ACC112 (cell line): ENCODE results near the gene CYP2W1.

ENCODE experiments used
- H2AFZ ChIP-seq: fragments of 200-600 bp; sonication (generic); one replicate; pipeline ENCODE4 v1.6.0; 2017; ENCODE audit warnings: antibody characterized with exemption, low read length; ENCODE audit not compliant: unreplicated experiment
- H3K27ac ChIP-seq: fragments of 200-600 bp; sonication (generic); 2 replicates; pipeline ENCODE4 v1.5.1; 2014; ENCODE audit warnings: low read depth, mild to moderate bottlenecking, antibody characterized with exemption, low read length, moderate library complexity
- H3K27me3 ChIP-seq: fragments of 200-600 bp; sonication (generic); 2 replicates; pipeline ENCODE4 v1.6.1; 2014; ENCODE audit warnings: mild to moderate bottlenecking, antibody characterized with exemption, low read length, moderate library complexity, mixed read lengths; ENCODE audit not compliant: insufficient read depth
- H3K36me3 ChIP-seq: fragments of 200-600 bp; sonication (generic); 2 replicates; pipeline ENCODE4 v1.6.1; 2016; ENCODE audit warnings: mild to moderate bottlenecking, antibody characterized with exemption, low read length, moderate library complexity, mixed read lengths; ENCODE audit not compliant: insufficient read depth
- H3K4me1 ChIP-seq: fragments of 200-600 bp; sonication (generic); one replicate; pipeline ENCODE4 v1.6.1; 2016; ENCODE audit warnings: low read length, mixed read lengths; ENCODE audit not compliant: insufficient read depth, unreplicated experiment, control insufficient read depth
- H3K4me3 ChIP-seq: fragments of 200-600 bp; sonication (generic); 2 replicates; pipeline ENCODE4 v1.5.1; 2014; ENCODE audit warnings: mild to moderate bottlenecking, low read depth, low read length
- H3K79me2 ChIP-seq: fragments of 200-600 bp; sonication (generic); one replicate; pipeline ENCODE4 v1.6.0; 2016; ENCODE audit warnings: low read length; ENCODE audit not compliant: control insufficient read depth, unreplicated experiment, insufficient read depth

CYP2W1 gene

DNA sequence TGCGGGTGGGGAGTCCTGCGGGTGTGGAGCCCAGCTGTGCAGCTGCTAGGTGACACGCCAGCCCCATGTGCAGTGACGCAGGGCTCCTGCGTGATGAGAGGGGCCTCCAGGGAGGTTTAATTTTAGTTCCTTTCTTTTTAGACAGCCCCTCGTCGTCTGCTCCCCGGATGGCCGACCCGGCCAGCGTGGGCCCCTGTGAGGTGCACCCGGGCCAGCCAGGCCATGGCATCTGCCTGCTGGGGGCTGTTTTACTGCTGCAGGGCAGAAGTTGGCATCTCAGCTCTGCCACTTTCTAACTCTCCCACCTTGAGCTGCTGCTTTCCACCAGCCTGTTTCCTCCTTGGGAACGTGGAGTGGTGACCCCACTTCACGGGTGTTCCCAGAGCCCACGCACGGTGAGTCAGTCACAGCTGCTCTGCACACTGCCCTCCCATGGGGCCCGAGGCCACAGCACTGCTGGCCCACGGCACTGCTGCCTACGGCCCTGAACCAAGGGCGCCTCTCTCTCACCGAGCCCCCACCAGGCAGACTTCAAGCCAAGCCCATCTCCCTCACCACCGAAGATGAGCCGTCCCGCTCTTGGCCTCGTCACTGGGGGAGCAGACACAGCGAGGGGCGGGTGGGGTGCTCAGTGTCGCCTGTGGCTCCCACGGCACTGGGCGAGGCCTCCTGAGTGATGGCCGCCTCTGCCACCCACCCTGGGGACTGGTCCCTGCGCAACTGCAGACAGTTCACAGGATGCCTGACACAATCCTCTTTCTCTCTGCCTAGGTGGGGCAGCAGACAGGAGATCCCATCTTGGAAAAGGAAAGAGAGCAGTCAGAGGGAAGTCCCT is 21.3 kb downstream of the CYP2W1 start:
- Histone ChIP-seq H3K27me3 (no peaks in the 10 kb centered on the region), H3K4me1 (no peaks in the 10 kb centered on the region), H3K27ac (no peak overlapping the region), H3K4me3 (no peak overlapping the region), H2AFZ (no peak overlapping the region), H3K79me2 (no peaks in the 10 kb centered on the region), H3K36me3 (no peaks in the 10 kb centered on the region)

DNA sequence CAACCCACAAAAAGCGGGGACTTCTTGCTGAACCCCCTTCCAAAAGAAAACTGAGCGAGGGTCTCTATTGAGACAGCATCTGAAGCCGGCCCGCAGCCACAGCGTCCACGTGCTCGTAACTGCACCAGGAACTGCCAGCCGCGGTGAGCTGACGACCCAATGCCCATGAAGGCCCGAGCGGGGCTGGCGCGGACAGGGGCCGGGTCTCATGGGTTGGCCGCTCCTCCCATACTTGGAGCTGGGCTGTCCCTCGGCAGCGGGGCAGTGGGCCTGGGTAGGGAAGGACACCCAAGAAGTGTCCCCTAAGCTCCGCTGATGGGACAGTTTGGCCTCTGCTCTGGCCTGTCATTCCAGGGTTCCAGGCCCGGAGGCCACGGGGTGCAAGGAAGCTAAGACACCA is 22.3 kb downstream of the CYP2W1 start:
- H3K27ac ChIP-seq, result no peak overlapping the region
- H3K4me1 ChIP-seq, result no peaks in the 10 kb centered on the region
- no peak overlapping the region for H2AFZ ChIP-seq
- no peaks in the 10 kb centered on the region for H3K79me2 ChIP-seq
- H3K36me3 ChIP-seq, result no peaks in the 10 kb centered on the region
- no peaks in the 10 kb centered on the region for H3K27me3 ChIP-seq
- H3K4me3 ChIP-seq, result no peak overlapping the region

DNA sequence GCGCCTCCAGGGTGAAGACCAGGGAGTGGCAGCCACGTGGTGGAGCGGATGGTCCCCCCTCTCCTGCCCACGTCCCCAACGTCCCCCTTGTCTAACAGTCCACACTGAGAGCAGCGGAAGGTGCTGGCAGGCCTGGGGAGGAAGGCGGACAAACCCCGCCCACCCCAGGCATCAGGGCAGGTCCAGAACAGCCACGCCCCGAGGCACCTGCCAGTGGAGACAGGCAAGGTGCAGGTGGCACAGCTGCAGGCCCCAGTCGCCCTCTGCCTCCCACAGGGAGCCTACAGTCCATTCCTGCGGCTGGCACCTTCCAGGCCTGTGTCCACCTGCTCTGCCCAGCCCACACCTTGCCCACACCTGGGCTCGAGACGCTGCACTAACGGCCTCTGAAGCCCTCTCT is 24.9 kb downstream of the CYP2W1 start:
- Histone ChIP-seq H3K27ac (no peak overlapping the region), H3K27me3 (no peaks in the 10 kb centered on the region), H3K4me1 (no peaks in the 10 kb centered on the region), H3K4me3 (no peak overlapping the region), H3K79me2 (peaks cover 3% of the 10 kb centered on the region), H2AFZ (no peak overlapping the region), H3K36me3 (no peaks in the 10 kb centered on the region)

DNA sequence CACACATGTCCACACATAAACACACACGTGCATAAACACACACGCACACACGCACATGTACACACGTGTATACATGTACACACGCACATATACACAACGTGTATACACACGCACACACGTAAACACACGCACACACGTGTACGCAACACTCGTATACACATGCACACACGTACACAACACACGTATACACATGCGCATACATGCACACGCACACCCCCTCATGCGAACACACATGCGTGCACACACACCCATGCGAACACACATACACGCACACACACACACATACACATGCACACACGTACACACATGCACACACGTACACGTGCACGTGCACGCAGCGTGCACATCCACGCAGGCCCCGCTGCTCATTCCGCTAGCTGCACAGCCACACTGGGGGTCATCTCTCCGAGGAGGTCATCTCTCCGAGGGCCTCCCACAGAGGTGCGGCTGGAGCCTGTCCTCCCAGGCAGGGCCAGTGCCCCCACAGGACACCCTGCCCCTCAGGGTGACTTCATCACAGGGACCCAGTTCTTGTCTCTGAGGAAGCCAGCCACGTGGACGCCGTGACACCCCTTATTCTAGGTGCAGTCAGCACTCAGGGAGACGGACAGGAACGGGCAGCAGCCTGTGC is 25.9 kb downstream of the CYP2W1 start:
- no peak overlapping the region for H3K4me3 ChIP-seq
- H2AFZ ChIP-seq, result no peak overlapping the region
- no peaks in the 10 kb centered on the region for H3K4me1 ChIP-seq
- no peak overlapping the region for H3K27ac ChIP-seq
- H3K27me3 ChIP-seq, result no peaks in the 10 kb centered on the region
- H3K36me3 ChIP-seq, result no peaks in the 10 kb centered on the region
- peaks cover 3% of the 10 kb centered on the region for H3K79me2 ChIP-seq

DNA sequence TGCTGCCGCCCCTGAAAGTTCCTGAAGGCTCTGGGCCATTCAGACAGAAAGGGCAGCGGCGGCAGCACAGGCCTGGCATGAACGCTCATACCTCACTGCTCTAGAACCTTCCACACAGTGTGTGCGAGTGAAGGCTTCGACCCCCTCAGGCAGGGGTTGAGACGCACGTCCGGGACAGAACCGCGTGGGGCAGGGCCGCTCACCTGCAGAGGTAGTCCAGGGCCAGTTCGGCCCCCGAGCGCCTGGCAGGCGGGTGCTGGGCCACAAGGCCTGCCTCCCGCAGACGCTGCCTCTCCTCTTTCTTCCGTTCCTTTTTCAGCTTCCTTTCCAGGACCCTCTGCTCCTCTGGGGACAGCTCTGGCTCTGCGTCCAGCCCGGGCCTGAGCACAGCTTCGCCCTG is 26.8 kb downstream of the CYP2W1 start:
- Histone ChIP-seq H3K4me1 (no peaks in the 10 kb centered on the region), H3K27ac (no peak overlapping the region), H3K36me3 (no peaks in the 10 kb centered on the region), H2AFZ (no peak overlapping the region), H3K4me3 (no peak overlapping the region), H3K79me2 (peaks cover 3% of the 10 kb centered on the region), H3K27me3 (no peaks in the 10 kb centered on the region)

DNA sequence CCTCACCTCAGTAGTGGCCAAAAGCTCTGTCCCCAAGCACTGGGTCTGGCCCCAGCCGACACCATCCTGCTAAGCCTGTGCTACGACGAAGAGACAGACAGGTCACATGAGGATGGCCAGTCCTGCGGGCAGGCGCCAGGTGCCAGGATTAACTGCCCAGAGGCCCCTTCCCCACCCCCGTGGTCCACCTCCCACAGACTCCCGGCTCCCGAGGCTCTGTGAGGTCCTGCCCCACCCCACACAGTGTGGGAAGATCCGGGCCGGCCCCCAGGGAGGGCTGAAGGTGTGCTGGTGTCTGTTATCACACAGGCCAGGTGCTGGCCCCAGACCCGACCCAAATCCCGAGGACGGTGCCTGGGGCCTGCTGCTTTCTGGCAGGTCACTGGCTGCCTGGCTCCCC is 27.2 kb downstream of the CYP2W1 start:
- Histone ChIP-seq H3K36me3 (no peaks in the 10 kb centered on the region), H3K79me2 (peaks cover 3% of the 10 kb centered on the region), H2AFZ (no peak overlapping the region), H3K4me1 (no peaks in the 10 kb centered on the region), H3K4me3 (no peak overlapping the region), H3K27me3 (no peaks in the 10 kb centered on the region), H3K27ac (no peak overlapping the region)

DNA sequence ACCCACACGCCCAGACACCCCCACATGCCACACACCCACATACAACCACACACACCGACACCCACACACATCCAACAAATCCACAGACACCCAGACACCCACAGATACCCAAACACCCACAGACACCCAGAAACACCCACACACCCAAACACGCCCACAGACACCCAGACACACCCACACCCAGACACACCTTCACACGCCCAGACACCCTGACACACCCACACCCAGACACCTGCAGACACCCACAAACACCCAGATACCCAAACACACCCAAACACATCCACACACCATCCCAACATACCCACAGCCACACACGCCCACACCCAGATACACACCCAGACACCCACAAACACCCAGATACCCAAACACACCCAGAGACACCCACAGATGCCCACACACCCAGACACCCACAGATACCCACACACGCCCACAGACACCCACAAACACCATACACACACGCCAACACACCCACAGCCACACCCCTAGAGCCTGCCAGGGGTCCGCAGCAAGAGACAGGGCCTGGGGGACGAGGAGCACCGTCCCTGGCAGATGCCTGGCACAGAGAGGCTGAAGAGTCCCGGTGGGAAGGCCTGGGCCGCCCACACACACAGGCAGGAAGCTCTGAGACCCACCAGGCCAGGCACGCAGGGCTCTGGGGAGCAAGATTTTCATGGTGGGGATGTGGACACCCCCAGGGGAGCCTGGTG is 28.5 kb downstream of the CYP2W1 start:
- Histone ChIP-seq H3K36me3 (no peaks in the 10 kb centered on the region), H3K79me2 (peaks cover 3% of the 10 kb centered on the region), H3K4me3 (no peak overlapping the region), H3K27ac (no peak overlapping the region), H3K27me3 (no peaks in the 10 kb centered on the region), H2AFZ (no peak overlapping the region), H3K4me1 (no peaks in the 10 kb centered on the region)

DNA sequence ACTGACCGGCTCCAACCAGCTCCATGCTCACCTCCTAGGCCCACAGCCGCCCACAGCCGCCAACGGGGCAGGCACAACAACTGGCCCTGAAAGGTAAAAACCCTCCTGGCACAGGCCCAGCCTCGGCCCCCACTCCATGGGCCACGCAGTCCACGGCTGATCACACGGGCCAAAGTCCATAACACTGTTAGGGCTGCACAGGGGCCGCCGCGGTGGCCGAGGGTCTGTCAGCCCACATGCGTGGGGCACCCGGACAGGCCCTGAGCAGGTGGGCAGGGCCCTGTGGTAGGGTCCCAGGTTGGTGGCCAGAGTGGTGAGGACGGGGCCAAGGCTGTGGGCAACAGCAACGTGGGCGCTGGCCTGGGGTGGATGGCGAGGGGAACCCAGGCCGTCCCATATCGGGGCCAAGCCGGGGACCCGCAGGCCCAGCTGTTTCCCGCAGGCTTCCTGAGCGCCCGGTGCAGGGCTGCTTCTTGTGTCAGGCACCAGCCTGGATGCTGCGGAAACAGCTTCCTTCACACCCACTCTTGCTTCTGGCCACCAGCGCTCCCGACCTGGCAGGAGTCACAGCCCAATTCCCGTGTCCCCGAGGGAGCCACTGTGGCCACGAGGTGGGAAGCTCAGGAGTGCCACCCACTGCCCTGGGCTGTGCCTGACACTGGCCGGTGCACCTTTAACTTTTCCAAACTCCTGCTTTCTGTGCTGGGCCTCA is 29.2 kb downstream of the CYP2W1 start:
- Histone ChIP-seq H3K79me2 (peaks cover 3% of the 10 kb centered on the region), H3K27ac (no peak overlapping the region), H3K4me3 (no peak overlapping the region)

DNA sequence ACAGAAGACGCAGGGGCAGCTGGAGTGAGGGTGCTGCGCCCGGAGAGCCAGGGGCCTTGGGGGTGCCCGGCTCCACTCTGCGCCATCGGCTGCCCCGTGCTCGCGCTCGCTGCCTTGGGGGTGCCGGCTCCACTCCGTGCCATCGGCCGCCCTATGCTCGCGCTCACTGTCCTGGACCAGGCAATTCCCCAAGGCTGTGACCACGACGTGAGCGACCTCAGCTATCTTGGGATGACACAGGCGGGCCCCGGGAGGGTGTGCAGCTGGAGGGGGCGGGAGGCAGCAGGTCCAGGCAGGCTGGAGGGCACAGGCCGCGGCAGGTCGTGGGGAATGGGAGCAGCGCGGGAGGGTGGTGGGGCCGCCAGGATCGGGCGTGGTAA is 29.7 kb downstream of the CYP2W1 start:
- Histone ChIP-seq H2AFZ (no peak overlapping the region), H3K4me1 (no peaks in the 10 kb centered on the region), H3K4me3 (no peak overlapping the region), H3K27me3 (no peaks in the 10 kb centered on the region), H3K36me3 (no peaks in the 10 kb centered on the region), H3K79me2 (peaks cover 3% of the 10 kb centered on the region), H3K27ac (no peak overlapping the region)

More for the DNA sequence above, 29.2 kb downstream of the CYP2W1 start:
- Histone ChIP-seq H3K4me1 (no peaks in the 10 kb centered on the region), H2AFZ (no peak overlapping the region), H3K27me3 (no peaks in the 10 kb centered on the region), H3K36me3 (no peaks in the 10 kb centered on the region)

DNA sequence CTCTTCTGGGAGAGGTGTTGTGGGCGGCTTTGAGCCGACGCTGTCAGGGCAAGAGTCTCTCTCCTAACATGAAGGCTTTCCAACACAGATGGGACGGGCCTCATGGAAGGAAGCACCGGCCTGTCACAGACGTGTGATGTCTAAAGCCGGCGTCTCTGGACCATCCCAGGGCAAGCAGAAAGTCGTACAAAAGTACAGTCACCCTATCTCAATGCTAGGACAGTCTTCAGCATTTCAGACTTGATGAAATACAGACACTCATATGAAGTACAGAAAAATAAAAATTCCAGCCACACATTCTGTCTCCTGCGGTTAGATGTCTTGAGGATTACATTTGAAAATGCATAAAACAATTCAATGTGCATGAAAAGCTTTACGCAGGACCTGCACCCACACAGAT is 30.6 kb downstream of the CYP2W1 start:
- Histone ChIP-seq H3K4me1 (no peaks in the 10 kb centered on the region), H2AFZ (no peak overlapping the region), H3K27me3 (no peaks in the 10 kb centered on the region), H3K27ac (no peak overlapping the region), H3K36me3 (no peaks in the 10 kb centered on the region), H3K4me3 (no peak overlapping the region), H3K79me2 (peaks cover 3% of the 10 kb centered on the region)
